HepG2 (cell line): ENCODE measurements around the gene IFNLR1.

Experiments used
- EP300 ChIP-seq, 3 experiments: sonication (generic) in 1 of 3; formaldehyde crosslinking in 1 of 3; IDR thresholded peaks; 2 replicates each; pipeline versions ENCODE4 v1.5.1 to v1.6.1; 2011 to 2020; ENCODE audit warnings: low read depth in 2 of 3, low read length in 2 of 3, borderline replicate concordance in 1 of 3, improper control_type of control experiment in 1 of 3, mild to moderate bottlenecking in 1 of 3, missing genetic modification reagents in 1 of 3, moderate library complexity in 1 of 3
- FOXO4 ChIP-seq: sonication (generic); formaldehyde crosslinking; conservative IDR thresholded peaks from 2 replicates; pipeline ENCODE4 v1.8.1; 2023; ENCODE audit warnings: missing genetic modification reagents
- POLR2A ChIP-seq, 2 experiments: IDR thresholded peaks; 2 replicates each; pipeline ENCODE4 v1.6.1; 2011; ENCODE audit warnings: low read depth in 2 of 2, low read length in 2 of 2, mild to moderate bottlenecking in 1 of 2, moderate library complexity in 1 of 2; ENCODE audit not compliant: insufficient read depth in 1 of 2
- U2AF1 ChIP-seq: fragments of 200-400 bp; formaldehyde crosslinking; optimal IDR thresholded peaks from 2 replicates; pipeline ENCODE3; 2017; ENCODE audit warnings: mild to moderate bottlenecking, low read depth, low read length
- U2AF2 ChIP-seq: fragments of 200-400 bp; formaldehyde crosslinking; IDR thresholded peaks from 2 replicates; pipeline ENCODE4 v1.6.1; 2017; ENCODE audit warnings: low read depth, mild to moderate bottlenecking, low read length
- ZNF589 ChIP-seq: sonication (generic); formaldehyde crosslinking; conservative IDR thresholded peaks from 2 replicates; pipeline ENCODE4 v1.8.0; 2022; ENCODE audit warnings: mild to moderate bottlenecking, moderate library complexity, missing genetic modification reagents
- TF ChIP-seq, protein P1 (sequence below): IDR thresholded peaks from 2 replicates; pipeline ENCODE4 v1.6.1; 2016; ENCODE audit warnings: low read depth, missing genetic modification reagents, missing compliant biosample characterization

DNA sequence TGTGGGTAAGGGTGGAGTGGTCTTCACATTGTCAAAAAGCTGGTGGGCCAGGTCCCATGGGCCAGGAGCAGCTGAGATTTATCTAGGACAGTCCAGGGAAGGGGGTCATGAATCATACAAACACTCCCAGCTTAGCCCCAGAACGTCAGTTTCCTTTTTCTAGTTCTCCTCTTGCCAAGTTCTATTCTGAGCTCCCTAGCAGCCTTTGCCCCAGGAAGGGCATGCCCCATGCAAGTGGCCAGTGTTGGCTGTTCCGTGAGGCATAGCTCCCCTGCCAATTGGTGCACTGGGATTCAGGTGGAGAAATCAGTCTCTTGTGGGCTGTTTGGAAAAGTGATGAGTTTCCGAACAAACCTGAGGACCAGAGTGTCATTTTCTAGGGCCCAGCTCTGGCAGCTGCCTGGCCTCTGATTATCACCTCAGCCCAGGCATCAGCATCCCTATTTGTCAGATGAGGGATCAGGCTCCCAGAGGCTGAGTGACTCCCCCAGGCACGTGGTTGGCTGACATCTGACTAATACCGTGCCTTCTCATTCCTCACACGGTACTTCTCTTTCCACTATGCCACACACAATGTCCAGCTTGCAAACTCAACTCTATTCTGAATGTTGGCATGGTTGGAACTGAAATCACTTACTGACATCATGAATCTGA is 60.9 kb downstream of the IFNLR1 start:
- no peak for TF ChIP-seq POLR2A (IDR thresholded peaks at IDR 0.05; ENCODE audit: insufficient read depth in 1 of 2, low read depth in 2 of 2, low read length in 2 of 2)
- no peak for TF ChIP-seq U2AF2
- no peak for TF ChIP-seq ZNF589 (CRISPR knock-in tag)
- TF ChIP-seq EP300 (IDR thresholded peaks at IDR 0.05; ENCODE audit: low read depth in 2 of 2, low read length in 2 of 2), result no peak
- TF ChIP-seq EP300 (CRISPR knock-in tag; IDR thresholded peaks at IDR 0.05; ENCODE audit: borderline replicate concordance), result no peak
- TF ChIP-seq, protein P1, sequence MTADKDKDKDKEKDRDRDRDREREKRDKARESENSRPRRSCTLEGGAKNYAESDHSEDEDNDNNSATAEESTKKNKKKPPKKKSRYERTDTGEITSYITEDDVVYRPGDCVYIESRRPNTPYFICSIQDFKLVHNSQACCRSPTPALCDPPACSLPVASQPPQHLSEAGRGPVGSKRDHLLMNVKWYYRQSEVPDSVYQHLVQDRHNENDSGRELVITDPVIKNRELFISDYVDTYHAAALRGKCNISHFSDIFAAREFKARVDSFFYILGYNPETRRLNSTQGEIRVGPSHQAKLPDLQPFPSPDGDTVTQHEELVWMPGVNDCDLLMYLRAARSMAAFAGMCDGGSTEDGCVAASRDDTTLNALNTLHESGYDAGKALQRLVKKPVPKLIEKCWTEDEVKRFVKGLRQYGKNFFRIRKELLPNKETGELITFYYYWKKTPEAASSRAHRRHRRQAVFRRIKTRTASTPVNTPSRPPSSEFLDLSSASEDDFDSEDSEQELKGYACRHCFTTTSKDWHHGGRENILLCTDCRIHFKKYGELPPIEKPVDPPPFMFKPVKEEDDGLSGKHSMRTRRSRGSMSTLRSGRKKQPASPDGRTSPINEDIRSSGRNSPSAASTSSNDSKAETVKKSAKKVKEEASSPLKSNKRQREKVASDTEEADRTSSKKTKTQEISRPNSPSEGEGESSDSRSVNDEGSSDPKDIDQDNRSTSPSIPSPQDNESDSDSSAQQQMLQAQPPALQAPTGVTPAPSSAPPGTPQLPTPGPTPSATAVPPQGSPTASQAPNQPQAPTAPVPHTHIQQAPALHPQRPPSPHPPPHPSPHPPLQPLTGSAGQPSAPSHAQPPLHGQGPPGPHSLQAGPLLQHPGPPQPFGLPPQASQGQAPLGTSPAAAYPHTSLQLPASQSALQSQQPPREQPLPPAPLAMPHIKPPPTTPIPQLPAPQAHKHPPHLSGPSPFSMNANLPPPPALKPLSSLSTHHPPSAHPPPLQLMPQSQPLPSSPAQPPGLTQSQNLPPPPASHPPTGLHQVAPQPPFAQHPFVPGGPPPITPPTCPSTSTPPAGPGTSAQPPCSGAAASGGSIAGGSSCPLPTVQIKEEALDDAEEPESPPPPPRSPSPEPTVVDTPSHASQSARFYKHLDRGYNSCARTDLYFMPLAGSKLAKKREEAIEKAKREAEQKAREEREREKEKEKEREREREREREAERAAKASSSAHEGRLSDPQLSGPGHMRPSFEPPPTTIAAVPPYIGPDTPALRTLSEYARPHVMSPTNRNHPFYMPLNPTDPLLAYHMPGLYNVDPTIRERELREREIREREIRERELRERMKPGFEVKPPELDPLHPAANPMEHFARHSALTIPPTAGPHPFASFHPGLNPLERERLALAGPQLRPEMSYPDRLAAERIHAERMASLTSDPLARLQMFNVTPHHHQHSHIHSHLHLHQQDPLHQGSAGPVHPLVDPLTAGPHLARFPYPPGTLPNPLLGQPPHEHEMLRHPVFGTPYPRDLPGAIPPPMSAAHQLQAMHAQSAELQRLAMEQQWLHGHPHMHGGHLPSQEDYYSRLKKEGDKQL (CRISPR knock-in tag), result no peak
- TF ChIP-seq FOXO4 (CRISPR knock-in tag), result no peak
- no peak for TF ChIP-seq U2AF1
